Measurements from ENCODE around the gene TSEN2. TPM values are rescaled to one million over a fixed set of nuclear protein-coding genes. Genes with fewer than 3 reads are reported as not detected.

TSEN2 gene
- total RNA-seq, 4 donors from 2014 or later = 31.8 to 40.2 (median 35.2) TPM

GRCh38 chr3:12490547-12490946 is 6.3 kb downstream of the TSEN2 start:
- Histone ChIP-seq H3K27me3 (no peaks in the 10 kb centered on the region), H3K4me1 (peaks cover 0 to 28% (median 4%) of the 10 kb centered on the region in 4 donors), H3K36me3 (peaks cover 0 to 38% (median 0%) of the 10 kb centered on the region in 3 donors), H3K4me3 (no peak overlapping the region), H3K9me3 (no peaks in the 10 kb centered on the region), H3K27ac (peak overlapping the region in 3 of 4 donors; percentile 12 to 82 (median 55))
- DNase-seq (ENCODE audit: low spot score in 2 of 2) = no peak
- WGBS, 2 donors = 48 to 56% methylated on average over 3 of the region's 3 CpGs
- TF ChIP-seq EP300 (IDR thresholded peaks at IDR 0.05) (no peak), POLR2A (IDR thresholded peaks at IDR 0.05) (no peak), CTCF (IDR thresholded peaks at IDR 0.05) (no peak)

DNA sequence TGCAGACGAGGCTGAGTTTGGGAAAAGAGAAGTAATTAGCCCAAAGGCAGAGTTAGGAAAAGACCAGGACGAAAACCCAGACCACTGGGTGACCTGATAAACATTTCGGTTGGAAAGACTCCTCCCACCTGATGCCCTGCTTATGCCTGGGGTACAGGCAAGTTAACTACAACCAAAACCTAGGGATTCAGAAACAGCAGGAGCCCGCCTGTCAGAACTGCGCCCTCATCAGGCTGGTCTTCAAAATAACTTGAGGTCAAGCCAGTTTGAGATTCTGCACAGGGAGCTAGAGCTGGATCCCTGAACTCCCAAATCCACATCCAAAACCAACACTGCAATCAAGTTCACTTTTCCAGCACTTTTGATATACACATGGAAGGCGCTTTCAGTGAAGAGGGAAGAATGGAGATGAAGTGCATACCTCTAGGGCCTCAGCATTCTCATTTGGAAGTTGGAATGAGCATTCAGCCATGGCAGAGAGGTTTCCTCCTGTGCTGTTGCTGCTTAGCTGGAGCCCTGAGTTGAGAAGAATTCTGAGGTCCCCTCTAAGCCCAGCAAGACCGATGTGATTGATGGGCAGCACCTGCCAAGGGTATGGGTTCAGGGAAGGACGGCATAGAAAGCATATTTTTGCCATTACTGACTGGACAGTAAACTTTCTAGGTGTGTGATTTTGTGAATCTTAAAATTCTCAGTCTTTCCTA is 11.6 kb downstream of the TSEN2 start:
- H3K27me3 ChIP-seq = no peaks in the 10 kb centered on the region
- H3K36me3 ChIP-seq = peaks cover 0 to 92% (median 4%) of the 10 kb centered on the region in 3 donors
- H3K27ac ChIP-seq = no peak overlapping the region
- H3K4me3 ChIP-seq = no peak overlapping the region
- no peak for DNase-seq (ENCODE audit: low spot score in 2 of 2)
- 88 to 90% methylated on average over 8 of the region's 8 CpGs for WGBS, 2 donors
- no peaks in the 10 kb centered on the region for H3K9me3 ChIP-seq
- H3K4me1 ChIP-seq = peaks cover 0 to 11% (median 4%) of the 10 kb centered on the region in 4 donors
- no peak for TF ChIP-seq POLR2A (IDR thresholded peaks at IDR 0.05)
- no peak for TF ChIP-seq CTCF (IDR thresholded peaks at IDR 0.05)
- TF ChIP-seq EP300 (IDR thresholded peaks at IDR 0.05) = no peak

DNA sequence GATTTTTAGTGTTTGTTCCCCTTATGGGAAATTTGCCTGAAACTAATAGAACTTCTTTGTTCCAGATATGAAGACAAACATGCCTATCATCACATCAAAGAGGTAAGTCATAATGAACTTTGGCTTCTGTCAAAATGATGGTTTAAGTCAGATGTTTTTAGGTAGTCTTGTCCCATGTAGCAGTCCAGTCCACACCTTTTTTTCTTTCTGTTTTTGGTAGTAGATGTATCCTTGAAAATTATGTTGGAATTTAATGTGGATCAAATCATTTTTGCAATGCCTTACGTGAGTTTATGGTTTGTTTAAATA is 12.1 kb downstream of the TSEN2 start:
- Histone ChIP-seq H3K4me3 (no peak overlapping the region), H3K27ac (no peak overlapping the region), H3K36me3 (peaks cover 0 to 97% (median 4%) of the 10 kb centered on the region in 3 donors), H3K4me1 (peaks cover 0 to 11% (median 2%) of the 10 kb centered on the region in 4 donors), H3K9me3 (no peaks in the 10 kb centered on the region), H3K27me3 (no peaks in the 10 kb centered on the region)
- DNase-seq (ENCODE audit: low spot score in 2 of 2) = no peak
- WGBS, 2 donors = 88 to 98% methylated on average over 1 of the region's 1 CpG
- TF ChIP-seq EP300 (IDR thresholded peaks at IDR 0.05) (no peak), POLR2A (IDR thresholded peaks at IDR 0.05) (no peak), CTCF (IDR thresholded peaks at IDR 0.05) (no peak)

- peaks cover 0 to 14% (median 1%) of the 10 kb centered on the region in 4 donors for H3K4me1 ChIP-seq
- H3K9me3 ChIP-seq = no peaks in the 10 kb centered on the region
- no peak overlapping the region for H3K27ac ChIP-seq
- 79 to 96% methylated on average over 5 of the region's 5 CpGs for WGBS, 2 donors
- DNase-seq (ENCODE audit: low spot score in 2 of 2) = no peak
- peaks cover 4 to 92% (median 5%) of the 10 kb centered on the region in 3 donors for H3K36me3 ChIP-seq
- no peak overlapping the region for H3K4me3 ChIP-seq
- TF ChIP-seq POLR2A (IDR thresholded peaks at IDR 0.05) = no peak
- TF ChIP-seq CTCF (IDR thresholded peaks at IDR 0.05) = no peak
- no peak for TF ChIP-seq EP300 (IDR thresholded peaks at IDR 0.05)
- H3K27me3 ChIP-seq = no peaks in the 10 kb centered on the region
Measured at GRCh38 chr3:12499474-12499873, 15.2 kb downstream of the TSEN2 start.

DNA sequence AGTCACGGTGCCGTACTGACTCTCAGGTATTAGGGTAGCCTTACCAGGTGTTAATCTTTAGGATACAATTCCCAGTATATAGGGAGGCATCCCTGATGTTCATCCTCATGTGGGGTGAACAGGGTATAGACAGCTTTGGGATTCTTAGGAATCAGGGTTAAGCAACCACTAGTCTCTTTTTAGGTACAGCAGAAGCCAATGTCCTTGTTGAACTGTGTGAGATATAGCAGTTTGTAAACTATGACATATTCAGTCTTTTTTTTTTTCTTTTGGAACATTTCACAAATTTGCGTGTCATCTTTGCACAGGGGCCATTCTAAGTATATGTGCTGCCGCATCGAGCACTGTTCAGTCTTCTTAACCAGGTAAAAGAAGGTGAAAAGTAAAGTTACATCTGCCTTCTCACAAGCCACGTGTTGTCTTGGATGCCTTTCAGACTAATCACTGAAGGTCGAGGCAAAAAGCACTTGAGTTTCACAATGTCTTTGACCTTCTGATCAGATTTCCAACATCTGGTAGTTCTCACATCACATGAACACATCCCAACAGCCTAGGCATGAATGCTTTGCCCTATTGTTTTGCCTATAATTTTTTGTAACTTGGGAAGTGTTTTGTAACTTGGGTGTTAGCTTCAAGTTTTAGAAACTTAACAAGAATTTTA is 17.2 kb downstream of the TSEN2 start:
- Histone ChIP-seq H3K9me3 (no peaks in the 10 kb centered on the region), H3K4me1 (peaks cover 0 to 14% (median 1%) of the 10 kb centered on the region in 4 donors), H3K36me3 (peaks cover 4 to 91% (median 5%) of the 10 kb centered on the region in 3 donors), H3K27ac (peak overlapping the region in 2 of 4 donors; percentile 8 to 65), H3K27me3 (no peaks in the 10 kb centered on the region), H3K4me3 (no peak overlapping the region)
- peak in 1 of 2 donors; percentile 86 for TF ChIP-seq EP300 (IDR thresholded peaks at IDR 0.05)
- no peak for TF ChIP-seq CTCF (IDR thresholded peaks at IDR 0.05)
- WGBS, 2 donors = 76 to 79% methylated on average over 7 of the region's 7 CpGs
- peak in 1 of 2 donors; percentile 36 for DNase-seq (ENCODE audit: low spot score in 2 of 2)

All from tibial nerve (tissue), 4 donors.